Keratinocyte (primary cell): ENCODE results near the gene ALB. TPM values are rescaled to one million over a fixed set of nuclear protein-coding genes. Genes with fewer than 3 reads are reported as not detected.
"Not testable (repeated sequence)": the region's sequence is repeated elsewhere in the genome, so short reads cannot be mapped to it uniquely, and the experiment has no call there.

ENCODE experiments used
- DNase-seq: peaks from one replicate; pipeline ENCODE4 v3.0.0-alpha.2; 2011; ENCODE audit warnings: low read depth, missing footprints, low spot score
- FAIRE-seq: peaks from 2 replicates; lab custom pipeline; 2011; peaks lifted over from hg19 to GRCh38; lab: Jason Lieb, UNC
- H2AFZ ChIP-seq: 2 replicates; pipeline ENCODE4 v1.6.0; 2012; ENCODE audit warnings: low read length, control low read depth, inconsistent platforms; ENCODE audit not compliant: control insufficient read depth
- H3K27ac ChIP-seq: 2 replicates; pipeline ENCODE4 v1.5.1; 2011; ENCODE audit warnings: low read length; ENCODE audit not compliant: control insufficient read depth, insufficient read depth
- H3K27me3 ChIP-seq: 3 replicates; pipeline ENCODE4 v1.6.0; 2011; ENCODE audit warnings: low read length; ENCODE audit not compliant: control insufficient read depth, insufficient read depth; ENCODE audit errors: extremely low read depth
- H3K36me3 ChIP-seq, 2 experiments: 2 replicates in 1 of 2; 3 replicates in 1 of 2; pipeline ENCODE4 v1.5.1; 2011; ENCODE audit warnings: low read length in 2 of 2, mild to moderate bottlenecking in 1 of 2; ENCODE audit not compliant: control insufficient read depth in 2 of 2, insufficient read depth in 2 of 2; ENCODE audit errors: extremely low read depth in 1 of 2
- H3K4me1 ChIP-seq: 3 replicates; pipeline ENCODE4 v1.5.1; 2011; ENCODE audit warnings: low read length; ENCODE audit not compliant: control insufficient read depth, insufficient read depth; ENCODE audit errors: extremely low read depth
- H3K4me2 ChIP-seq: 3 replicates; pipeline ENCODE4 v1.6.0; 2011; ENCODE audit warnings: low read depth, low read length; ENCODE audit not compliant: control insufficient read depth, insufficient read depth; ENCODE audit errors: extremely low read depth
- H3K4me3 ChIP-seq, 3 experiments: fragments of 200-600 bp in 1 of 3; sonication (generic) in 1 of 3; 2 replicates in 2 of 3; 3 replicates in 1 of 3; pipeline ENCODE4 v1.5.1; 2011 to 2016; ENCODE audit warnings: low read length in 3 of 3, mild to moderate bottlenecking in 3 of 3, control low read depth in 2 of 3, inconsistent platforms in 1 of 3, low read depth in 1 of 3, mixed read lengths in 1 of 3, mixed run types in 1 of 3, moderate library complexity in 1 of 3; ENCODE audit not compliant: control insufficient read depth in 2 of 3, insufficient read depth in 2 of 3; ENCODE audit errors: extremely low read depth in 1 of 3
- H3K79me2 ChIP-seq: 2 replicates; pipeline ENCODE4 v1.6.0; 2012; ENCODE audit warnings: low read length; ENCODE audit not compliant: control insufficient read depth, insufficient read depth
- H3K9ac ChIP-seq: 3 replicates; pipeline ENCODE4 v1.6.0; 2011; ENCODE audit warnings: low read length; ENCODE audit not compliant: control insufficient read depth, insufficient read depth; ENCODE audit errors: extremely low read depth
- H3K9me1 ChIP-seq: 3 replicates; pipeline ENCODE4 v1.6.0; 2011; ENCODE audit warnings: low read length; ENCODE audit not compliant: control insufficient read depth, insufficient read depth; ENCODE audit errors: extremely low read depth
- H3K9me3 ChIP-seq: 2 replicates; pipeline ENCODE4 v1.5.1; 2012; ENCODE audit warnings: low read depth, low read length; ENCODE audit not compliant: control insufficient read depth
- H4K20me1 ChIP-seq: 3 replicates; pipeline ENCODE4 v1.6.0; 2011; ENCODE audit warnings: low read length; ENCODE audit not compliant: control insufficient read depth, insufficient read depth; ENCODE audit errors: extremely low read depth
- CTCF ChIP-seq, 3 experiments: IDR thresholded peaks in 1 of 3; conservative IDR thresholded peaks in 1 of 3; optimal IDR thresholded peaks in 1 of 3; 2 replicates in 2 of 3; 3 replicates in 1 of 3; pipeline versions ENCODE3 to v1.5.1; 2011; ENCODE audit warnings: low read length in 3 of 3, mild to moderate bottlenecking in 3 of 3, moderate library complexity in 2 of 3, control low read depth in 1 of 3, inconsistent platforms in 1 of 3; ENCODE audit not compliant: insufficient read depth in 2 of 3; ENCODE audit errors: extremely low read depth in 1 of 3
- EZH2 ChIP-seq: IDR thresholded peaks from one replicate; pipeline ENCODE4 v1.6.1; 2012; ENCODE audit warnings: inconsistent platforms, mild to moderate bottlenecking, low read length, moderate library complexity
- dilution Hi-C: fragments of 300-500 bp; cut with MboI; formaldehyde crosslinking; loops from one replicate; pipeline ENCODE4 v1.7.0; 2020; ENCODE audit warnings: low sequenced_read_pairs; ENCODE audit not compliant: extremely low pct_ligation_motif_present
- polyA minus RNA-seq, 3 experiments: library from RNA; depleted of rRNA, polyadenylated mRNA; stranded (reverse); fragments of >200 nt; gene quantifications; 1 replicate in 1 of 3; 2 replicates in 1 of 3; 3 replicates in 1 of 3; pipeline ENCODE4 v1.2.3, GENCODE V29; 2011
- polyA plus RNA-seq, 5 experiments: library from polyadenylated mRNA; depleted of rRNA in 3 of 5; stranded (reverse) in 3 of 5; stranded (forward) in 1 of 5; unstranded in 1 of 5; fragments of >200 nt; gene quantifications; 1 replicate in 1 of 5; 2 replicates in 3 of 5; 3 replicates in 1 of 5; pipeline versions ENCODE4 v1.2.1 to v1.2.3, GENCODE V29; 2011 to 2012; ENCODE audit warnings: missing spikeins in 2 of 5, low read depth in 1 of 5, low replicate concordance in 1 of 5

The ALB gene
- polyA plus RNA-seq (not detected in 3 replicates), polyA minus RNA-seq (0.45 to 3.3 TPM (median 0.53 TPM) in 3 replicates)
- 2.3 TPM for polyA plus RNA-seq (2011; ENCODE audit: low read depth)
- polyA plus RNA-seq (2011; cell fraction: cytosol; rRNA removed), result not detected in 2 replicates
- 0.39 TPM in 1 of 2 replicates, not detected in the other for polyA plus RNA-seq (2011; cell fraction: nucleus; rRNA removed)
- 3.3 TPM in 1 of 2 replicates, not detected in the other for polyA plus RNA-seq (2012; ENCODE audit: low replicate concordance)
- not detected for polyA minus RNA-seq (2011; cell fraction: cytosol; rRNA and poly(A)+ RNA removed)
- polyA minus RNA-seq (2011; cell fraction: nucleus; rRNA and poly(A)+ RNA removed), result not detected in 2 replicates

GRCh38 chr4:73404042-73404441 lies at the start of gene ALB:
Gene ALB (plus strand): TSS chr4:73404287. CDS start chr4:73404328, 41 bp downstream.
- Histone ChIP-seq H3K36me3 (no peaks in the 10 kb centered on the region), H3K4me2 (no peak within 1 kb of the TSS), H3K27me3 (no peaks in the 10 kb centered on the region), H3K79me2 (no peaks in the 10 kb centered on the region), H3K9ac (no peak within 1 kb of the TSS), H3K9me3 (no peaks in the 10 kb centered on the region), H4K20me1 (no peaks in the 10 kb centered on the region), H3K4me3 (no peak within 1 kb of the TSS), H3K27ac (no peak within 1 kb of the TSS), H2AFZ (no peak within 1 kb of the TSS), H3K4me1 (no peaks in the 10 kb centered on the region), H3K9me1 (no peaks in the 10 kb centered on the region)
- no peak for TF ChIP-seq CTCF (optimal IDR thresholded peaks at IDR 0.05 in 1 of 3, IDR thresholded peaks at IDR 0.05 in 1 of 3, conservative IDR thresholded peaks at IDR 0.05 in 1 of 3; ENCODE audit: extremely low read depth in 1 of 3, insufficient read depth in 2 of 3, low read length in 3 of 3)
- TF ChIP-seq EZH2, result no peak
- DNase-seq (no peak), FAIRE-seq (no peak)
- dilution Hi-C loops, result no loop called here

GRCh38 chr4:73357174-73357573 lies 46.9 kb upstream of the ALB start:
- H3K4me1 ChIP-seq, H3K27ac ChIP-seq, H3K79me2 ChIP-seq, H3K27me3 ChIP-seq, H3K4me3 ChIP-seq, H2AFZ ChIP-seq, H3K4me2 ChIP-seq, H3K9me1 ChIP-seq, FAIRE-seq, DNase-seq, H3K9ac ChIP-seq, H4K20me1 ChIP-seq, H3K36me3 ChIP-seq, dilution Hi-C loops, H3K9me3 ChIP-seq: not testable (repeated sequence)

GRCh38 chr4:73369506-73370199 lies 34.4 kb upstream of the ALB start:
- H3K9me3 ChIP-seq, H2AFZ ChIP-seq, dilution Hi-C loops, H3K9ac ChIP-seq, H3K4me3 ChIP-seq, H3K36me3 ChIP-seq, H3K9me1 ChIP-seq, H3K4me1 ChIP-seq, FAIRE-seq, H3K4me2 ChIP-seq, DNase-seq, H3K27ac ChIP-seq, H4K20me1 ChIP-seq, H3K27me3 ChIP-seq, H3K79me2 ChIP-seq: not testable (repeated sequence)
